ENCODE results near the gene SLC45A1. TPM values are rescaled to one million over a fixed set of nuclear protein-coding genes. Genes with fewer than 3 reads are reported as not detected.

Gene SLC45A1
- total RNA-seq, 1 experiment from 2014 or later = not detected

DNA sequence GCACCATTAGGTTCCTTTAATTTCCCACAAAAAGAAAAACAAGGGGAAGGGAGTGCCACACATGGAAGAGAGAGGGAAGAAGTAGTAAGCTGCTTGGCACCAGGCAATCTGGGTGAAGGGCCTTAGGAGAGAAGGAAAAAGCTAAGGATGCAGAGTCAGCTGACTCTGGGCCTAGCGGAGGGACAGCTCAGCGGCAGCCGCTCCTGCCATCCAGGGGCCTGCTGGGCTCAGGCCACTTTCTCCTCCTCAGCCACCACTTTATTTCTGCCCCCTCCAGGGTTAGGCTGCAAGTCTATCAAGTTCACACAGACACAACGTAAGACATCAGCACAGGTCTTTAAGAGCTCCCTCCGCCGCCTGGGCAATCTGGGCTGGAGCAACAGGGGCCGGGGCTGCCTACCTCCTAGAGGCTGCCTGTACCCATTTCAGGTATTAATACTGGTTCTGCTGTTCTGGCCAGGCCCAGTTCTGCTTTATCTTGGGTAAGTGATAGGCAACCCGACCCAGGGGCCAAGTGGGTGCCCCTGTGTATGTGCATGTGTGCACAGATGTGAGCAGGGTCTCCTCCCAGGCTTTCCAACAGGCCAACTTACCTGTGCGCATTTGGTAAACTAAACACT lies 53.6 kb downstream of the SLC45A1 start:
- no peak overlapping the region for H3K9ac ChIP-seq (ENCODE audit: low read length)
- no peaks in the 10 kb centered on the region for H3K9me2 ChIP-seq (replicated peaks; ENCODE audit: insufficient read depth, low read length)
- peaks cover 68% of the 10 kb centered on the region for H3K36me3 ChIP-seq (ENCODE audit: insufficient read depth, low read length)
- no peak overlapping the region for H3K4me3 ChIP-seq (ENCODE audit: low read length)
- H2AFZ ChIP-seq (ENCODE audit: low read length) = no peak overlapping the region
- no peak overlapping the region for H3K27ac ChIP-seq (ENCODE audit: low read length)
- no peaks in the 10 kb centered on the region for H3K27me3 ChIP-seq (ENCODE audit: low read length)
- peaks cover 89% of the 10 kb centered on the region for H4K20me1 ChIP-seq (ENCODE audit: insufficient read depth, low read depth, low read length)
- no peak for DNase-seq
- H3K79me2 ChIP-seq (ENCODE audit: low read length) = peaks cover 90% of the 10 kb centered on the region
- no peak overlapping the region for H3K4me2 ChIP-seq (ENCODE audit: low read depth, low read length, poor library complexity, severe bottlenecking)
- H3K4me1 ChIP-seq (ENCODE audit: low read length) = peaks cover 4% of the 10 kb centered on the region; the same call in 1 of the 2 replicates
- no peaks in the 10 kb centered on the region for H3K9me3 ChIP-seq (ENCODE audit: low read length)

- H2AFZ ChIP-seq (ENCODE audit: low read length) = no peak overlapping the region
- no peak overlapping the region for H3K27ac ChIP-seq (ENCODE audit: low read length)
- H3K9ac ChIP-seq (ENCODE audit: low read length) = no peak overlapping the region
- H4K20me1 ChIP-seq (ENCODE audit: insufficient read depth, low read depth, low read length) = peaks cover 87% of the 10 kb centered on the region
- no peak overlapping the region for H3K4me3 ChIP-seq (ENCODE audit: low read length)
- no peak for DNase-seq
- H3K4me2 ChIP-seq (ENCODE audit: low read depth, low read length, poor library complexity, severe bottlenecking) = no peak overlapping the region
- H3K9me2 ChIP-seq (replicated peaks; ENCODE audit: insufficient read depth, low read length) = no peaks in the 10 kb centered on the region
- H3K79me2 ChIP-seq (ENCODE audit: low read length) = peaks cover 90% of the 10 kb centered on the region
- peaks cover 64% of the 10 kb centered on the region for H3K36me3 ChIP-seq (ENCODE audit: insufficient read depth, low read length)
- no peaks in the 10 kb centered on the region for H3K9me3 ChIP-seq (ENCODE audit: low read length)
- no peaks in the 10 kb centered on the region for H3K27me3 ChIP-seq (ENCODE audit: low read length)
- H3K4me1 ChIP-seq (ENCODE audit: low read length) = peaks cover 10% of the 10 kb centered on the region; the same call in 1 of the 2 replicates
Observed at GRCh38 chr1:8373125-8373524, 55.2 kb downstream of the SLC45A1 start.

GRCh38 chr1:8373581-8374241 lies 55.8 kb downstream of the SLC45A1 start:
- no peak overlapping the region for H3K27ac ChIP-seq (ENCODE audit: low read length)
- H3K4me3 ChIP-seq (ENCODE audit: low read length) = no peak overlapping the region
- H3K27me3 ChIP-seq (ENCODE audit: low read length) = no peaks in the 10 kb centered on the region
- H3K79me2 ChIP-seq (ENCODE audit: low read length) = peaks cover 91% of the 10 kb centered on the region
- peaks cover 10% of the 10 kb centered on the region; the same call in 1 of the 2 replicates for H3K4me1 ChIP-seq (ENCODE audit: low read length)
- H2AFZ ChIP-seq (ENCODE audit: low read length) = no peak overlapping the region
- no peak overlapping the region for H3K9ac ChIP-seq (ENCODE audit: low read length)
- DNase-seq = no peak
- H3K9me2 ChIP-seq (replicated peaks; ENCODE audit: insufficient read depth, low read length) = no peaks in the 10 kb centered on the region
- peaks cover 89% of the 10 kb centered on the region for H4K20me1 ChIP-seq (ENCODE audit: insufficient read depth, low read depth, low read length)
- H3K36me3 ChIP-seq (ENCODE audit: insufficient read depth, low read length) = peaks cover 64% of the 10 kb centered on the region
- H3K9me3 ChIP-seq (ENCODE audit: low read length) = no peaks in the 10 kb centered on the region
- H3K4me2 ChIP-seq (ENCODE audit: low read depth, low read length, poor library complexity, severe bottlenecking) = no peak overlapping the region

DNA sequence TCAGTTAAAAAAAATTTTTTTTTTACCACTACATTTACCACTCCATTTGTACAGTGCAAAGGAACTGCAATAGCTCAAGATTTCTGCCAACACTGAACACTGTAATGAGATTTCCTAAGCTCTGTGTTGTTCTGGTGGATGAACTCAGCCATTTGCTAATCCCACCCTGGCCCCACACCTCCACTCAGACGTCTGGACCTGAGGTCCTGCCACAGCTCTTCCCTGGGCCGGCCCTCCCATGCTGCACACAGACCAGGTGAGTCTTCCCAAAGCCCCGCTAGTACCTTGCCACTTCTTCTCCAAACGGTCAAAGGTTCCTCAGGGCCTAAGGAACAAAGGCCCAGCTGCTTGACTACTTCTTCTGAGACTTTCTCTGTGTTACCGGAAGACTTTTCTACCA lies 56.4 kb downstream of the SLC45A1 start:
- H3K9me2 ChIP-seq (replicated peaks; ENCODE audit: insufficient read depth, low read length) = no peaks in the 10 kb centered on the region
- no peak overlapping the region for H3K9ac ChIP-seq (ENCODE audit: low read length)
- H3K4me1 ChIP-seq (ENCODE audit: low read length) = peaks cover 10% of the 10 kb centered on the region; the same call in 1 of the 2 replicates
- H2AFZ ChIP-seq (ENCODE audit: low read length) = no peak overlapping the region
- H3K9me3 ChIP-seq (ENCODE audit: low read length) = no peaks in the 10 kb centered on the region
- peaks cover 60% of the 10 kb centered on the region for H3K36me3 ChIP-seq (ENCODE audit: insufficient read depth, low read length)
- H3K79me2 ChIP-seq (ENCODE audit: low read length) = peaks cover 92% of the 10 kb centered on the region
- H3K4me2 ChIP-seq (ENCODE audit: low read depth, low read length, poor library complexity, severe bottlenecking) = no peak overlapping the region
- H3K27me3 ChIP-seq (ENCODE audit: low read length) = no peaks in the 10 kb centered on the region
- H3K4me3 ChIP-seq (ENCODE audit: low read length) = no peak overlapping the region
- H3K27ac ChIP-seq (ENCODE audit: low read length) = no peak overlapping the region
- H4K20me1 ChIP-seq (ENCODE audit: insufficient read depth, low read depth, low read length) = peaks cover 88% of the 10 kb centered on the region
- no peak for DNase-seq

DNA sequence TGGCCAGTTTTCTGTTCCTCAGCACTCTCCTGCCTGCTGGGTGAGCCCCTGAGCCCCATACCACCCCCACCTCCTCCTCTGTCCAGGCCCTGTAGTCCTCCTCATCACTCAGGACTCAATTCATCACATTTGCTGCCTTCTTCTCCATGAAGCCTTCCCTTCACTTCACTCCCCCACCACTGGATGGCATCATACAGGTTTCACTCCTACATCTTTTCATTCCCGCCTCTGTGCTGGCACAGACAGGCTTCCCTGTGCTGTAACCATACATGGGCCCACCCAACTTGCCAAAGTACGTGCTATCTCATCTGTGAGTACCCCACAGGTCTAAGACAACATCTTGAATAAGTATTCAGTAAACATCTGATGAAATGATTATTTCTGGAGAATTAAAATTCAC lies 56.9 kb downstream of the SLC45A1 start:
- Histone ChIP-seq H2AFZ (ENCODE audit: low read length) (no peak overlapping the region), H3K4me3 (ENCODE audit: low read length) (no peak overlapping the region), H3K79me2 (ENCODE audit: low read length) (peaks cover 96% of the 10 kb centered on the region), H3K9me3 (ENCODE audit: low read length) (no peaks in the 10 kb centered on the region), H3K27me3 (ENCODE audit: low read length) (no peaks in the 10 kb centered on the region), H3K4me1 (ENCODE audit: low read length) (peaks cover 10% of the 10 kb centered on the region; the same call in 1 of the 2 replicates), H3K4me2 (ENCODE audit: low read depth, low read length, poor library complexity, severe bottlenecking) (no peak overlapping the region), H4K20me1 (ENCODE audit: insufficient read depth, low read depth, low read length) (peaks cover 90% of the 10 kb centered on the region), H3K9me2 (replicated peaks; ENCODE audit: insufficient read depth, low read length) (no peaks in the 10 kb centered on the region), H3K27ac (ENCODE audit: low read length) (no peak overlapping the region), H3K36me3 (ENCODE audit: insufficient read depth, low read length) (peaks cover 60% of the 10 kb centered on the region), H3K9ac (ENCODE audit: low read length) (no peak overlapping the region)
- DNase-seq = peak; percentile 65

DNA sequence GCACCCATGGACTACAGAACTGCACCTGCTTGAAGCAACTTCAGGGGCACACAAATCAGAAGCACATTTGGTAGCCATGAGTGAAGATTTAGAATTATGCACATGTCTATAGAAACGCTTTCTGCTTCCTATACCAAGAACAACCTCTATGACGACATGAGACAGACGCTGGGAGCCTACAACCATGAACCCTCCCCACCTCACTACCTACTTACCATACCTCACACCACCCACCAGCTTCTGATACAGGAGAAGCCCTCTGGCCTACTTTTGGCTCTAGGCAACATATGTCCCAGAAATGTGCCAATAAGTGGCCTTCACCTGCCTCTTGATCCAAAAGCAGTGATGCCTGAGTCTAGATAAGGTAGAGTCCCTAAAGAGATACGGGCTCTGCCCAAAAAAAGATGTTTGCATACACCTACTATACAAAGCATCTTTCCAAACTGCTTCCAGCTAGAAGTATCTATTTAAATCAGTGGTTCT lies 58.5 kb downstream of the SLC45A1 start:
- DNase-seq = no peak
- peaks cover 10% of the 10 kb centered on the region; the same call in 1 of the 2 replicates for H3K4me1 ChIP-seq (ENCODE audit: low read length)
- H3K9ac ChIP-seq (ENCODE audit: low read length) = no peak overlapping the region
- H3K27ac ChIP-seq (ENCODE audit: low read length) = no peak overlapping the region
- H3K9me3 ChIP-seq (ENCODE audit: low read length) = no peaks in the 10 kb centered on the region
- H3K79me2 ChIP-seq (ENCODE audit: low read length) = peaks cover 96% of the 10 kb centered on the region
- no peak overlapping the region for H3K4me3 ChIP-seq (ENCODE audit: low read length)
- H3K9me2 ChIP-seq (replicated peaks; ENCODE audit: insufficient read depth, low read length) = no peaks in the 10 kb centered on the region
- no peak overlapping the region for H2AFZ ChIP-seq (ENCODE audit: low read length)
- H3K36me3 ChIP-seq (ENCODE audit: insufficient read depth, low read length) = peaks cover 49% of the 10 kb centered on the region
- no peaks in the 10 kb centered on the region for H3K27me3 ChIP-seq (ENCODE audit: low read length)
- H4K20me1 ChIP-seq (ENCODE audit: insufficient read depth, low read depth, low read length) = peaks cover 87% of the 10 kb centered on the region
- H3K4me2 ChIP-seq (ENCODE audit: low read depth, low read length, poor library complexity, severe bottlenecking) = no peak overlapping the region

GRCh38 chr1:8377271-8377981 lies 59.5 kb downstream of the SLC45A1 start:
- Histone ChIP-seq H3K9me3 (ENCODE audit: low read length) (no peaks in the 10 kb centered on the region), H2AFZ (ENCODE audit: low read length) (no peak overlapping the region), H3K79me2 (ENCODE audit: low read length) (peaks cover 96% of the 10 kb centered on the region), H4K20me1 (ENCODE audit: insufficient read depth, low read depth, low read length) (peaks cover 87% of the 10 kb centered on the region), H3K4me2 (ENCODE audit: low read depth, low read length, poor library complexity, severe bottlenecking) (no peak overlapping the region), H3K4me1 (ENCODE audit: low read length) (peaks cover 10% of the 10 kb centered on the region; the same call in 1 of the 2 replicates), H3K9me2 (replicated peaks; ENCODE audit: insufficient read depth, low read length) (no peaks in the 10 kb centered on the region), H3K27ac (ENCODE audit: low read length) (no peak overlapping the region), H3K27me3 (ENCODE audit: low read length) (no peaks in the 10 kb centered on the region), H3K9ac (ENCODE audit: low read length) (no peak overlapping the region), H3K4me3 (ENCODE audit: low read length) (no peak overlapping the region), H3K36me3 (ENCODE audit: insufficient read depth, low read length) (peaks cover 52% of the 10 kb centered on the region)
- no peak for DNase-seq

DNA sequence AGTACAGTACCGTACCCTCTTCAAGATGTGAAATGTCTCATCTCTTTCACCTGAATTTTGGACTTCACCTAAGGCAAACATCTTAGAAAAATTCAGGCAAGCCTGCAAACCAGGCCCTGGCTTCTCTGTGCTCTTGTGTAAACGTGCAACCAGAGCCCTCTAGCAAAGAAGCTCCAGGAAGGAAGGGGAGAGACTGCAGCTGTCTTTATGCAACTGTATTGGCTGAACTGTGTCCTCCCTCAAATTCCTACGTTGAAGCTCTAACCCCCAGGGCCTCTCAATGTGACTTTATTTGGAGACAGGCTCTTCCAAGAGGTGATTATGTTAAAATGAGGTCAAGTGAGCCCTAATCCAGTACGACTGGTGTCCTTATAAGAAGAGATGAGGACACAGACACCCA lies 60.3 kb downstream of the SLC45A1 start:
- H3K4me2 ChIP-seq (ENCODE audit: low read depth, low read length, poor library complexity, severe bottlenecking) = no peak overlapping the region
- H3K9me2 ChIP-seq (replicated peaks; ENCODE audit: insufficient read depth, low read length) = no peaks in the 10 kb centered on the region
- H3K4me3 ChIP-seq (ENCODE audit: low read length) = no peak overlapping the region
- no peak overlapping the region for H2AFZ ChIP-seq (ENCODE audit: low read length)
- H3K36me3 ChIP-seq (ENCODE audit: insufficient read depth, low read length) = peaks cover 53% of the 10 kb centered on the region
- H3K79me2 ChIP-seq (ENCODE audit: low read length) = peaks cover 96% of the 10 kb centered on the region
- no peak for DNase-seq
- H3K27ac ChIP-seq (ENCODE audit: low read length) = peak overlapping the region; percentile 15; the same call in 1 of the 2 replicates
- H3K4me1 ChIP-seq (ENCODE audit: low read length) = peaks cover 11% of the 10 kb centered on the region; the same call in 1 of the 2 replicates
- no peaks in the 10 kb centered on the region for H3K9me3 ChIP-seq (ENCODE audit: low read length)
- no peaks in the 10 kb centered on the region for H3K27me3 ChIP-seq (ENCODE audit: low read length)
- H3K9ac ChIP-seq (ENCODE audit: low read length) = no peak overlapping the region
- peaks cover 87% of the 10 kb centered on the region for H4K20me1 ChIP-seq (ENCODE audit: insufficient read depth, low read depth, low read length)
